Erythroblast (primary cell): Measurements from ENCODE around the gene GARS1.

Source experiments
- GATA1 ChIP-seq: IDR thresholded peaks from 2 replicates; pipeline ENCODE4 v1.6.1; 2011; ENCODE audit warnings: low read depth, mild to moderate bottlenecking, control low read depth, low read length, moderate library complexity
- POLR2A ChIP-seq: IDR thresholded peaks from 2 replicates; pipeline ENCODE4 v1.6.1; 2011; ENCODE audit warnings: mild to moderate bottlenecking, low read length

DNA sequence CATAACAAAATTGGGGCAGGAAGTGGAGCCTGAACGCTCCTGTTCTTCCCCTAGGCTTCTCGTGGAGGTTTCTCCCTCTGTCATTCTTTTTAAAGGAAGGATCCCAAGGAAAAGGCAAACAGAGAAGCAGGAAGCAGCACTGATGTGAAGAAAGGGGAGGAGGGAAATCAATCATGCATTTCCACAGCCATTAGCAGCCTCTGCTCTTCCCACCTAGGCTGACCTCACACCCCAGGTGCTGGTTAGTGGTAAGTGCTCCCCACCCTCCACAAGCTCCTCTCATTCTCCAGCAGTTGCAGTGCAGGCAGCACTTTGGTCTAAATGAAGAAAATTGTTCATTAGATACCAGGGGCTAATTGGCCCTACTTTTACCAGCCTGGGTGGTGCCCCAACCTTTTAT is 85.0 kb downstream of the GARS1 start:
- TF ChIP-seq POLR2A, result no peak
- TF ChIP-seq GATA1, result no peak
